Measurements from ENCODE around the gene RNF208. TPM values are rescaled to one million over a fixed set of nuclear protein-coding genes. Genes with fewer than 3 reads are reported as not detected.

RNF208 gene
- total and polyA plus RNA-seq, 2 donors (not counting 1 experiment from before 2014, with no cell fraction given) = 0.14 to 0.33 TPM

GRCh38 chr9:137251490-137252268 is 29.6 kb upstream of the RNF208 start:
- no peaks in the 10 kb centered on the region for H3K27me3 ChIP-seq (ENCODE audit: control insufficient read depth, insufficient read depth, low read length)
- no peak for TF ChIP-seq EZH2 (IDR thresholded peaks at IDR 0.05; ENCODE audit: low read length, missing control alignments)
- TF ChIP-seq CTCF (conservative IDR thresholded peaks at IDR 0.05 in 1 of 2, IDR thresholded peaks at IDR 0.05 in 1 of 2; ENCODE audit: low read depth in 1 of 2, low read length in 2 of 2) = no peak
- no peak overlapping the region for H3K27ac ChIP-seq (ENCODE audit: insufficient read depth, low read length)
- H3K4me1 ChIP-seq (ENCODE audit: control insufficient read depth, extremely low read depth, insufficient read depth, low read length) = peaks cover 7% of the 10 kb centered on the region
- no peak overlapping the region for H3K4me3 ChIP-seq (replicated peaks in 1 of 4; ENCODE audit: control extremely low read depth in 1 of 4, insufficient read depth in 1 of 4, low read depth in 3 of 4, low read length in 4 of 4)
- H3K36me3 ChIP-seq (ENCODE audit: control insufficient read depth, insufficient read depth, low read length) = peaks cover 4% of the 10 kb centered on the region
- H3K79me2 ChIP-seq (ENCODE audit: control insufficient read depth, insufficient read depth, low read length) = peaks cover 14% of the 10 kb centered on the region
- H3K9me3 ChIP-seq (ENCODE audit: control insufficient read depth, insufficient read depth, low read depth, low read length) = no peaks in the 10 kb centered on the region
- no peak for DNase-seq (ENCODE audit: low read depth in 2 of 2)
- no peaks in the 10 kb centered on the region for H4K20me1 ChIP-seq (ENCODE audit: control insufficient read depth, extremely low read depth, insufficient read depth, low read length)
- no peak overlapping the region for H2AFZ ChIP-seq (ENCODE audit: low read length)
- no peak overlapping the region for H3K9ac ChIP-seq (ENCODE audit: insufficient read depth, low read length)
- H3K4me2 ChIP-seq (ENCODE audit: extremely low read depth, insufficient read depth, low read length) = no peak overlapping the region

DNA sequence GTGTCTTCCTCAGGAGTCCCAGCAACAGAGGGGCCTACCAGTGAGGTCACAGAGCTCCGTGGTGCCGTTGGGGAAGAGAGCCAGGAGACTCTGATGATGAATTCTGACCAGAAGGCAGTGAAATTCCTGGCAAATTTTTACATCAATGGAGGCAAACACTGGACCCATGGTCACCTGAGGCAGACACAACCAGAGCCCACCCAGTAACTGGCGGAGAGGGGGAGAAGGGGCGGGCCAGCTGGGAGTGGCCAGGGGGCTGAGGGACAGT is 29.1 kb upstream of the RNF208 start, which contains the start of gene STPG3:
Gene STPG3, plus strand, starts transcription at position 93 of the 268 bp plus-strand sequence. Its CDS starts 1 bp downstream, at position 94.
- Histone ChIP-seq H2AFZ (ENCODE audit: low read length) (no peak within 1 kb of the TSS), H3K79me2 (ENCODE audit: control insufficient read depth, insufficient read depth, low read length) (peaks cover 8% of the 10 kb centered on the region), H3K27me3 (ENCODE audit: control insufficient read depth, insufficient read depth, low read length) (no peaks in the 10 kb centered on the region), H3K36me3 (ENCODE audit: control insufficient read depth, insufficient read depth, low read length) (no peaks in the 10 kb centered on the region), H3K9ac (ENCODE audit: insufficient read depth, low read length) (no peak within 1 kb of the TSS), H3K4me3 (replicated peaks in 1 of 4; ENCODE audit: control extremely low read depth in 1 of 4, insufficient read depth in 1 of 4, low read depth in 3 of 4, low read length in 4 of 4) (no peak within 1 kb of the TSS), H4K20me1 (ENCODE audit: control insufficient read depth, extremely low read depth, insufficient read depth, low read length) (no peaks in the 10 kb centered on the region), H3K27ac (ENCODE audit: insufficient read depth, low read length) (no peak within 1 kb of the TSS), H3K4me1 (ENCODE audit: control insufficient read depth, extremely low read depth, insufficient read depth, low read length) (peaks cover 2% of the 10 kb centered on the region), H3K4me2 (ENCODE audit: extremely low read depth, insufficient read depth, low read length) (no peak within 1 kb of the TSS), H3K9me3 (ENCODE audit: control insufficient read depth, insufficient read depth, low read depth, low read length) (no peaks in the 10 kb centered on the region)
- DNase-seq (ENCODE audit: low read depth in 2 of 2) = no peak
- no peak for TF ChIP-seq CTCF (conservative IDR thresholded peaks at IDR 0.05 in 1 of 2, IDR thresholded peaks at IDR 0.05 in 1 of 2; ENCODE audit: low read depth in 1 of 2, low read length in 2 of 2)
- no peak for TF ChIP-seq EZH2 (IDR thresholded peaks at IDR 0.05; ENCODE audit: low read length, missing control alignments)

DNA sequence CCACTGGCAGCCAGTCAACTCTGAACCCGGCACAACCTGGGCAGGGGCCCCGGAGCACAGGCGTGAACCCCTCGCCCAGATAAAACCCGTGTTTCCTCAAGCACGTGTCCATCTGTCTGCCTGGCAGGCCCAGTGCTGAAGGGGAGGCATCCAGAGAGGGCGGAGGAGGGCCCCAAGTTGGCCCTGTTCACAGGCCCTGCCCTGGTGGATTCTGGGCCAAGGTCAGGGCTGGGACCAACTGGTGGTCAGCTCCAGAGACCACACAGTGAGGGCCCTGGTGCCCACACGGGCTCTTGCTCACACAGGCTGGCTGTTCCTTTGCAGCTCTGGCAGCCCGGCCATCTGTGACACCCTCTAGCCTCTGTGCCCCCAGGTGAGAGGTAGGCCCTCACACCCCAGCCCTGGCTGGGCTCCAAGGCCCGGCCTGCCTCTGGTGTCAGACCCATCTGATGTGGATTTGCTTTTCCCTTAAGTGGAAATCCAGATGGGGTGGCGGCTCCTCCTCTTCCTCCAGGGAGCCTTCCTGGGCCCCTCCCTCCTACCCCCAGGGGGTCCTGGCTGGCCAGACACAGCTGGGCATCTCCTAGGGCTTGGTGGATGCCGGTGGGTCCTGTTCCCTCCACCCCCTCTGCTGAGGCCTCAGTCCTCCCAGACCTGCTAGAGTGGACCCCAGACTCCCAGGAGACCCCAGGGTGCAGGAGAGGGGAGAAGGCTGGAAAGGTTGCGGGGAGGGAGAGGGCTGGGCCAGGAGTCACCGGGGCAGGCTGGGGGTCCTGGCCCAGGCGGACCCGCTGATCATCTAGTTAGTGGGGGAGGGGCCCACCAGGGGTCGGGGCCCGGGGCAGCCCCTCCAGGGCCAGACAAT is 28.5 kb upstream of the RNF208 start:
- no peaks in the 10 kb centered on the region for H3K9me3 ChIP-seq (ENCODE audit: control insufficient read depth, insufficient read depth, low read depth, low read length)
- H3K36me3 ChIP-seq (ENCODE audit: control insufficient read depth, insufficient read depth, low read length) = no peaks in the 10 kb centered on the region

More for the DNA sequence above, 28.5 kb upstream of the RNF208 start:
- Histone ChIP-seq H3K4me3 (replicated peaks in 1 of 4; ENCODE audit: control extremely low read depth in 1 of 4, insufficient read depth in 1 of 4, low read depth in 3 of 4, low read length in 4 of 4) (no peak overlapping the region), H3K4me2 (ENCODE audit: extremely low read depth, insufficient read depth, low read length) (no peak overlapping the region), H3K79me2 (ENCODE audit: control insufficient read depth, insufficient read depth, low read length) (peaks cover 3% of the 10 kb centered on the region), H3K4me1 (ENCODE audit: control insufficient read depth, extremely low read depth, insufficient read depth, low read length) (no peaks in the 10 kb centered on the region), H3K9ac (ENCODE audit: insufficient read depth, low read length) (no peak overlapping the region), H4K20me1 (ENCODE audit: control insufficient read depth, extremely low read depth, insufficient read depth, low read length) (no peaks in the 10 kb centered on the region), H3K27ac (ENCODE audit: insufficient read depth, low read length) (no peak overlapping the region), H2AFZ (ENCODE audit: low read length) (no peak overlapping the region), H3K27me3 (ENCODE audit: control insufficient read depth, insufficient read depth, low read length) (no peaks in the 10 kb centered on the region)
- DNase-seq (ENCODE audit: low read depth in 2 of 2) = no peak
- TF ChIP-seq EZH2 (IDR thresholded peaks at IDR 0.05; ENCODE audit: low read length, missing control alignments) (no peak), CTCF (conservative IDR thresholded peaks at IDR 0.05 in 1 of 2, IDR thresholded peaks at IDR 0.05 in 1 of 2; ENCODE audit: low read depth in 1 of 2, low read length in 2 of 2) (no peak)

All from fibroblast of lung (primary cell).